GM13977 (cell line): Measurements from ENCODE around the gene TMTC1.

ENCODE experiments used
- DNase-seq: peaks from one replicate; pipeline ENCODE4 v3.0.0; 2012; ENCODE audit warnings: low spot score
- CTCF ChIP-seq: IDR thresholded peaks from 2 replicates; pipeline ENCODE4 v1.5.1; 2012; ENCODE audit warnings: mild to moderate bottlenecking, control low read depth; ENCODE audit not compliant: insufficient read depth; ENCODE audit errors: extremely low read depth, missing control alignments
- in situ Hi-C: fragments of 300-500 bp; cut with MboI; formaldehyde crosslinking; loops from one replicate; pipeline ENCODE4 v1.12.0; 2022; ENCODE audit warnings: low sequenced_read_pairs, low pct_unique_long_range_greater_than_20kb, mixed read lengths, inconsistent platforms; ENCODE audit not compliant: unreplicated experiment

Gene TMTC1

GRCh38 chr12:29582677-29583272, 201.0 kb downstream of the TMTC1 start:
- TF ChIP-seq CTCF, result no peak
- in situ Hi-C loops, result no loop called here

GRCh38 chr12:29582146-29582545, 201.6 kb downstream of the TMTC1 start:
- DNase-seq, result no peak
- in situ Hi-C loops, result no loop called here
- no peak for TF ChIP-seq CTCF

More at GRCh38 chr12:29582677-29583272, 201.0 kb downstream of the TMTC1 start:
- no peak for DNase-seq

GRCh38 chr12:29581631-29582030, 202.1 kb downstream of the TMTC1 start:
- in situ Hi-C loops, result no loop called here
- TF ChIP-seq CTCF, result no peak
- DNase-seq, result no peak

- in situ Hi-C loops, result no loop called here
- no peak for TF ChIP-seq CTCF
- no peak for DNase-seq
Measured at GRCh38 chr12:29580971-29581370, 202.8 kb downstream of the TMTC1 start.

GRCh38 chr12:29578731-29579130, 205.0 kb downstream of the TMTC1 start:
- TF ChIP-seq CTCF, result no peak
- in situ Hi-C loops, result no loop called here

GRCh38 chr12:29578070-29578469, 205.7 kb downstream of the TMTC1 start:
- in situ Hi-C loops, result no loop called here
- no peak for TF ChIP-seq CTCF
- no peak for DNase-seq

More at GRCh38 chr12:29578731-29579130, 205.0 kb downstream of the TMTC1 start:
- DNase-seq, result no peak

GRCh38 chr12:29574500-29574899, 209.2 kb downstream of the TMTC1 start:
- in situ Hi-C loops, result loop anchor here (25.0 kb wide), 1 partner anchor 1238 kb away; no protein-coding TSS in a partner anchor
- DNase-seq, result no peak
- no peak for TF ChIP-seq CTCF
